Stimulated activated CD8-positive, alpha-beta memory T cell treated with anti-CD3 and anti-CD28 coated beads, Interleukin-4, amount 100 ng/mL, for 24 hours (primary cell): ENCODE measurements around the gene SPTAN1.
A peak's percentile ranks its signal among the peaks of the same experiment; 100 is the strongest.

Experiments
- DNase-seq: peaks from one replicate; pipeline ENCODE4 v3.0.0-alpha.2; 2020; ENCODE audit warnings: low read depth

SPTAN1 gene

GRCh38 chr9:128632486-128632885, 80.1 kb downstream of the SPTAN1 start:
- DNase-seq = no peak

GRCh38 chr9:128633057-128633456, 80.7 kb downstream of the SPTAN1 start:
- no peak for DNase-seq

GRCh38 chr9:128633601-128634000, 81.2 kb downstream of the SPTAN1 start:
- no peak for DNase-seq

GRCh38 chr9:128634111-128634510, 81.7 kb downstream of the SPTAN1 start:
- DNase-seq = no peak

GRCh38 chr9:128634651-128635262, 82.4 kb downstream of the SPTAN1 start:
- no peak for DNase-seq

- no peak for DNase-seq
Measured at GRCh38 chr9:128635266-128636023, 83.1 kb downstream of the SPTAN1 start.

GRCh38 chr9:128636024-128636390, 83.6 kb downstream of the SPTAN1 start:
- DNase-seq = no peak

- DNase-seq = no peak
Measured at GRCh38 chr9:128636556-128637530, 84.5 kb downstream of the SPTAN1 start.

- DNase-seq = no peak
Measured at GRCh38 chr9:128637656-128638055, 85.3 kb downstream of the SPTAN1 start.

- DNase-seq = no peak
Measured at GRCh38 chr9:128638580-128638979, 86.2 kb downstream of the SPTAN1 start.

GRCh38 chr9:128640603-128641002, 88.2 kb downstream of the SPTAN1 start:
- no peak for DNase-seq

GRCh38 chr9:128642675-128643245, 90.4 kb downstream of the SPTAN1 start:
- DNase-seq = no peak

- no peak for DNase-seq
Measured at GRCh38 chr9:128643519-128644300, 91.3 kb downstream of the SPTAN1 start.

GRCh38 chr9:128648206-128648605, 95.8 kb downstream of the SPTAN1 start:
- DNase-seq = peak; percentile 57

GRCh38 chr9:128651798-128652197, 99.4 kb downstream of the SPTAN1 start:
- DNase-seq = no peak

- no peak for DNase-seq
Measured at GRCh38 chr9:128653908-128654307, 101.5 kb downstream of the SPTAN1 start.

GRCh38 chr9:128654481-128654880, 102.1 kb downstream of the SPTAN1 start:
- no peak for DNase-seq

GRCh38 chr9:128656416-128657343, 104.3 kb downstream of the SPTAN1 start, which contains the start of gene DYNC2I2:
Gene DYNC2I2, minus strand, starts transcription at chr9:128656847. Its CDS starts 121 bp downstream, at chr9:128656726.
- peak; percentile 96 for DNase-seq

- DNase-seq = no peak
Measured at GRCh38 chr9:128657344-128657704, 104.9 kb downstream of the SPTAN1 start.

- DNase-seq = no peak
Measured at GRCh38 chr9:128657796-128658195, 105.4 kb downstream of the SPTAN1 start.
